H1 (cell line): ENCODE data around the gene DAPK1. TPM values are rescaled to one million over a fixed set of nuclear protein-coding genes. Genes with fewer than 3 reads are reported as not detected.

Experiments
- CTCF ChIP-seq, 3 experiments: IDR thresholded peaks; 1 replicate in 2 of 3; 2 replicates in 1 of 3; pipeline versions ENCODE4 v1.5.1 to v1.6.1; 2011; ENCODE audit warnings: low read length in 3 of 3, mild to moderate bottlenecking in 3 of 3, inconsistent platforms in 2 of 3, low read depth in 1 of 3, moderate library complexity in 1 of 3; ENCODE audit not compliant: insufficient read depth in 1 of 3; ENCODE audit errors: control extremely low read depth in 1 of 3
- polyA plus RNA-seq, 7 experiments: library from polyadenylated mRNA; depleted of rRNA in 3 of 7; stranded (reverse) in 5 of 7; unstranded in 2 of 7; fragments of >200 nt in 5 of 7; fragments of 200-250 nt in 2 of 7; gene quantifications; 1 replicate in 5 of 7; 2 replicates in 1 of 7; 4 replicates in 1 of 7; pipeline versions ENCODE4 v1.2.1 to v1.2.3, GENCODE V29; 2011 to 2013; ENCODE audit warnings: missing spikeins in 2 of 7, mixed read lengths in 2 of 7
- total RNA-seq: library from RNA; stranded (reverse); fragmentation: NEBNext Ultra II Directional; extraction: Animal tissue kit (Norgen Biotek cat#: 25700); gene quantifications from 2 replicates; pipeline ENCODE4 v1.2.1, GENCODE V29; 2021

DAPK1 gene
- total and polyA plus RNA-seq, 2 of the 8 experiments (the other 6 are each of a cell fraction or from before 2014, with no cell fraction given): 62.4 to 131 TPM

- TF ChIP-seq CTCF (IDR thresholded peaks at IDR 0.05; ENCODE audit: control extremely low read depth in 1 of 3, insufficient read depth in 1 of 3, low read depth in 1 of 3, low read length in 3 of 3): no peak
These were observed 89.2 kb downstream of the DAPK1 start (continued) for GRCh38 chr9:87586731-87587355.
